OCI-LY7 (cell line): Measurements from ENCODE around the gene FAM170B.

Experiments
- EZH2phosphoT487 ChIP-seq: fragments of 200-600 bp; sonication (generic); IDR thresholded peaks from 2 replicates; pipeline ENCODE4 v1.6.1; 2018; ENCODE audit warnings: low read depth, borderline replicate concordance, mild to moderate bottlenecking, mixed run types, antibody characterized with exemption, low read length, moderate library complexity, mixed read lengths
- TF ChIP-seq, protein P1 (sequence below): fragments of 200-600 bp; sonication (generic); conservative IDR thresholded peaks from 2 replicates; pipeline ENCODE4 v1.5.1; 2014; ENCODE audit warnings: mild to moderate bottlenecking, antibody characterized with exemption, low read length, moderate library complexity, mixed read lengths

DNA sequence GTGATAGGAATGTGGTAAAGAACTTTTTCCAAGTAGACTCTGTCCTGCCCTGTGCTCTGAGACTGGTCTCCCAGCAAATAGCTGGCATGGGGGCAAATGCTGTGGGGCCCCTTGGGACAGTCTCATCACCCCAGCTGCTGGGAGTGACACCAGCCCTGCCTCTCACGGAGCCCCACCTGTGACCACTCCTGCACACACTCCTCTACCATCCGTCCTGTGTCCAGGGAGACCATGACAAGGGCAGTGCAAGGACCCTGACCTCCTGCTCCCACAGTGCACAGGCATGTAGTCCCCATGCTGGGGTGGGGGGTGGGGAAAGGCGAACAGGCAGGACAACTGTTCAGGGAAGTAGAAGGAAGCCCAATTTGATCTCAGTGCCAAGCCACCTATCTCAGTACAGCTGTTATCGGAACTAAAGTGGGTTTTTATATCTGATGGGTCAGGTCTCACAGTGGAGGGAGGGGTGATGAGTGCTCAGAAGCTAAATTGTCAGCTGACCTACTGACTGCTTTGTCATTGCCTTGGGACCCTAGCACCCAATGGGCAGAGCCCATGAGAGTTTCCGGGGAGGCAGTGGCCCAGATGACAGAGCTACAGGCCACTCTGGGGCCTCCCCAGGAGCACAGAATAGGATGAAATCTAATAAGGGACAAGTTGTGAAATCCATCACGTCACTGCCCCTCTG is 43.0 kb downstream of the FAM170B start:
- TF ChIP-seq, protein P1, sequence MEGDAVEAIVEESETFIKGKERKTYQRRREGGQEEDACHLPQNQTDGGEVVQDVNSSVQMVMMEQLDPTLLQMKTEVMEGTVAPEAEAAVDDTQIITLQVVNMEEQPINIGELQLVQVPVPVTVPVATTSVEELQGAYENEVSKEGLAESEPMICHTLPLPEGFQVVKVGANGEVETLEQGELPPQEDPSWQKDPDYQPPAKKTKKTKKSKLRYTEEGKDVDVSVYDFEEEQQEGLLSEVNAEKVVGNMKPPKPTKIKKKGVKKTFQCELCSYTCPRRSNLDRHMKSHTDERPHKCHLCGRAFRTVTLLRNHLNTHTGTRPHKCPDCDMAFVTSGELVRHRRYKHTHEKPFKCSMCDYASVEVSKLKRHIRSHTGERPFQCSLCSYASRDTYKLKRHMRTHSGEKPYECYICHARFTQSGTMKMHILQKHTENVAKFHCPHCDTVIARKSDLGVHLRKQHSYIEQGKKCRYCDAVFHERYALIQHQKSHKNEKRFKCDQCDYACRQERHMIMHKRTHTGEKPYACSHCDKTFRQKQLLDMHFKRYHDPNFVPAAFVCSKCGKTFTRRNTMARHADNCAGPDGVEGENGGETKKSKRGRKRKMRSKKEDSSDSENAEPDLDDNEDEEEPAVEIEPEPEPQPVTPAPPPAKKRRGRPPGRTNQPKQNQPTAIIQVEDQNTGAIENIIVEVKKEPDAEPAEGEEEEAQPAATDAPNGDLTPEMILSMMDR: no peak
- no peak for TF ChIP-seq EZH2phosphoT487
